SK-N-SH (cell line): ENCODE data around the gene ZNF576. TPM values are rescaled to one million over a fixed set of nuclear protein-coding genes. Genes with fewer than 3 reads are reported as not detected.

Experiments
- CTCF ChIA-PET: fragments of 300-600, 350-600 bp; formaldehyde crosslinking; extraction: SDS; loops from one replicate; lab custom pipeline; 2021; lab: Yijun Ruan, JAX
- POLR2A ChIA-PET: fragments of 350-600 bp; sonication (Branson Sonifier 250); formaldehyde crosslinking; extraction: SDS; loops from one replicate; lab custom pipeline; 2020; ENCODE audit warnings: antibody characterized with exemption, inconsistent platforms; lab: Yijun Ruan, JAX
- DNase-seq: peaks from one replicate; pipeline ENCODE4 v3.0.0; 2012
- H2AFZ ChIP-seq: fragments of 200-600 bp; sonication (generic); 2 replicates; pipeline ENCODE4 v1.8.1; 2016; ENCODE audit warnings: antibody characterized with exemption, mild to moderate bottlenecking, low read depth
- H3F3A ChIP-seq: fragments of 200-600 bp; sonication (generic); replicated peaks from 2 replicates; pipeline ENCODE3; 2016; ENCODE audit warnings: antibody characterized with exemption, mild to moderate bottlenecking; ENCODE audit not compliant: insufficient read depth
- H3K27ac ChIP-seq, 2 experiments: fragments of 200-500 bp in 1 of 2; fragments of 200-600 bp in 1 of 2; sonication (Bioruptor generic) in 1 of 2; sonication (generic), shearing (Covaris generic) in 1 of 2; 2 replicates each; pipeline versions ENCODE4 v1.5.1 to v1.6.1; 2014 to 2016; ENCODE audit warnings: low read depth in 2 of 2, inconsistent platforms in 1 of 2, low read length in 1 of 2, mild to moderate bottlenecking in 1 of 2, mixed read lengths in 1 of 2
- H3K27me3 ChIP-seq: fragments of 200-600 bp; sonication (generic), shearing (Covaris generic); 2 replicates; pipeline ENCODE4 v1.6.1; 2016; ENCODE audit warnings: mixed run types; ENCODE audit not compliant: insufficient read depth
- H3K36me3 ChIP-seq, 2 experiments: fragments of 200-500 bp in 1 of 2; fragments of 200-600 bp in 1 of 2; sonication (Bioruptor generic) in 1 of 2; sonication (generic) in 1 of 2; replicated peaks in 1 of 2; 2 replicates each; pipeline versions ENCODE3 to v1.5.1; 2014 to 2016; ENCODE audit warnings: low read length in 1 of 2, mild to moderate bottlenecking in 1 of 2; ENCODE audit not compliant: insufficient read depth in 2 of 2, control insufficient read depth in 1 of 2
- H3K4me1 ChIP-seq, 2 experiments: fragments of 200-500 bp in 1 of 2; fragments of 200-600 bp in 1 of 2; sonication (Bioruptor generic) in 1 of 2; sonication (generic), shearing (Covaris generic) in 1 of 2; 2 replicates each; pipeline versions ENCODE4 v1.5.1 to v1.6.1; 2014 to 2016; ENCODE audit warnings: low read depth in 1 of 2, low read length in 1 of 2, mixed run types in 1 of 2; ENCODE audit not compliant: insufficient read depth in 2 of 2, control insufficient read depth in 1 of 2
- H3K4me2 ChIP-seq: fragments of 200-600 bp; sonication (generic), shearing (Covaris generic); 2 replicates; pipeline ENCODE4 v1.6.1; 2017; ENCODE audit warnings: mixed run types
- H3K4me3 ChIP-seq, 2 experiments: fragments of 200-500 bp in 1 of 2; fragments of 200-600 bp in 1 of 2; sonication (Bioruptor generic) in 1 of 2; sonication (generic), shearing (Covaris generic) in 1 of 2; 2 replicates each; pipeline versions ENCODE4 v1.5.1 to v1.8.1; 2014 to 2016; ENCODE audit warnings: low read depth in 2 of 2, inconsistent platforms in 1 of 2, low read length in 1 of 2, mild to moderate bottlenecking in 1 of 2, mixed read lengths in 1 of 2, moderate library complexity in 1 of 2
- H3K79me2 ChIP-seq: fragments of 200-600 bp; sonication (generic); 2 replicates; pipeline ENCODE4 v1.8.1; 2017; ENCODE audit warnings: mild to moderate bottlenecking; ENCODE audit not compliant: insufficient read depth
- H3K9ac ChIP-seq: fragments of 200-600 bp; sonication (generic); 2 replicates; pipeline ENCODE4 v1.6.1; 2017; ENCODE audit warnings: mixed run types
- H3K9me2 ChIP-seq: fragments of 200-600 bp; sonication (generic); 2 replicates; pipeline ENCODE4 v1.6.1; 2017; ENCODE audit warnings: mixed run types
- H3K9me3 ChIP-seq: fragments of 200-600 bp; sonication (generic); 2 replicates; pipeline ENCODE4 v1.6.1; 2017; ENCODE audit warnings: mixed run types, mild to moderate bottlenecking, moderate library complexity
- H4K20me1 ChIP-seq: fragments of 200-600 bp; sonication (generic); 2 replicates; pipeline ENCODE4 v1.6.1; 2017; ENCODE audit warnings: mild to moderate bottlenecking, mixed run types; ENCODE audit not compliant: insufficient read depth
- CHD2 ChIP-seq: fragments of 150-350 bp; IDR thresholded peaks from 2 replicates; pipeline ENCODE4 v1.6.1; 2018; ENCODE audit warnings: low read length; ENCODE audit not compliant: partially characterized antibody
- ELF1 ChIP-seq: IDR thresholded peaks from 2 replicates; pipeline ENCODE4 v1.4.0; 2012
- EZH2phosphoT487 ChIP-seq: fragments of 200-600 bp; sonication (generic); IDR thresholded peaks from 2 replicates; pipeline ENCODE4 v1.6.1; 2017; ENCODE audit warnings: low read depth, mixed run types, mild to moderate bottlenecking, antibody characterized with exemption, moderate library complexity, borderline replicate concordance
- FOSL2 ChIP-seq: IDR thresholded peaks from 2 replicates; pipeline ENCODE4 v1.4.0; 2012; ENCODE audit warnings: low read depth, mild to moderate bottlenecking, moderate library complexity, borderline replicate concordance
- FOXM1 ChIP-seq: IDR thresholded peaks from 2 replicates; pipeline ENCODE4 v1.4.0; 2012; ENCODE audit warnings: low read depth, mild to moderate bottlenecking
- GABPA ChIP-seq: IDR thresholded peaks from 2 replicates; pipeline ENCODE4 v1.4.0; 2012; ENCODE audit warnings: low read depth, mild to moderate bottlenecking
- IRF3 ChIP-seq: fragments of 150-350 bp; IDR thresholded peaks from 2 replicates; pipeline ENCODE4 v1.6.1; 2016; ENCODE audit warnings: mild to moderate bottlenecking, low read depth, low read length
- MXI1 ChIP-seq: IDR thresholded peaks from 2 replicates; pipeline ENCODE4 v1.6.1; 2012; ENCODE audit warnings: mild to moderate bottlenecking, low read depth, low read length, improper control_type of control experiment
- NFIC ChIP-seq: IDR thresholded peaks from 2 replicates; pipeline ENCODE4 v1.4.0; 2012; ENCODE audit warnings: borderline replicate concordance
- RAD21 ChIP-seq: IDR thresholded peaks from 2 replicates; pipeline ENCODE4 v1.6.1; 2012; ENCODE audit warnings: mild to moderate bottlenecking, low read length
- REST ChIP-seq: IDR thresholded peaks from 2 replicates; pipeline ENCODE4 v1.6.1; 2012; ENCODE audit warnings: mild to moderate bottlenecking, low read depth, low read length, moderate library complexity
- RFX5 ChIP-seq: IDR thresholded peaks from 2 replicates; pipeline ENCODE4 v1.6.1; 2012; ENCODE audit warnings: mild to moderate bottlenecking, improper control_type of control experiment, low read length
- RXRA ChIP-seq: IDR thresholded peaks from 2 replicates; pipeline ENCODE4 v1.4.0; 2012; ENCODE audit warnings: low read depth, mild to moderate bottlenecking, borderline replicate concordance
- SIN3A ChIP-seq: IDR thresholded peaks from 2 replicates; pipeline ENCODE4 v1.6.1; 2012; ENCODE audit warnings: low read depth, mild to moderate bottlenecking, low read length, moderate library complexity, borderline replicate concordance
- SMC3 ChIP-seq: IDR thresholded peaks from 2 replicates; pipeline ENCODE4 v1.6.1; 2012; ENCODE audit warnings: low read depth, low read length, improper control_type of control experiment
- TEAD4 ChIP-seq: IDR thresholded peaks from 2 replicates; pipeline ENCODE4 v1.4.0; 2012; ENCODE audit warnings: mild to moderate bottlenecking, borderline replicate concordance; ENCODE audit not compliant: insufficient read depth
- YY1 ChIP-seq: IDR thresholded peaks from 2 replicates; pipeline ENCODE4 v1.4.0; 2012; ENCODE audit warnings: low read depth, mild to moderate bottlenecking
- WGBS: methylation state at CpG from one replicate; pipeline ENCODE4 v1.1.6; 2017; ENCODE audit warnings: low lambda C conversion rate; 5-methylcytosine and 5-hydroxymethylcytosine counted together
- polyA plus RNA-seq, 3 experiments: library from polyadenylated mRNA; depleted of rRNA; stranded (reverse); fragments of >200 nt; gene quantifications; 2 replicates each; pipeline ENCODE4 v1.2.3, GENCODE V29; 2012

ZNF576 gene
- polyA plus RNA-seq, 1 of the 3 experiments (the other 2 are of a cell fraction): 12.8 TPM

GRCh38 chr19:43633520-43633919 is 37.1 kb downstream of the ZNF576 start (continued):
- TF ChIP-seq FOXM1 (no peak), IRF3 (no peak), REST (no peak)
- TF ChIP-seq, all 33 proteins: peak for 0

GRCh38 chr19:43634068-43634467 is 37.7 kb downstream of the ZNF576 start:
- H3K27ac ChIP-seq: no peak overlapping the region
- no peak for TF ChIP-seq EZH2phosphoT487
- TF ChIP-seq FOSL2: no peak
- no peak for TF ChIP-seq SIN3A
- no peak for TF ChIP-seq FOXM1
- no peak for TF ChIP-seq RXRA
- TF ChIP-seq TEAD4: no peak
- TF ChIP-seq ELF1: no peak
- TF ChIP-seq RFX5: no peak
- no peak for TF ChIP-seq YY1
- no peak for TF ChIP-seq CHD2
- TF ChIP-seq GABPA: no peak
- TF ChIP-seq MXI1: no peak
- no peak for TF ChIP-seq NFIC
- no peak for TF ChIP-seq SMC3
- no peak for TF ChIP-seq RAD21
- H3K36me3 ChIP-seq: no peaks in the 10 kb centered on the region
- WGBS: 88% methylated on average over 5 of the region's 5 CpGs
- H3K9me3 ChIP-seq: no peaks in the 10 kb centered on the region
- no peak overlapping the region for H3K9ac ChIP-seq
- H3K27me3 ChIP-seq: no peaks in the 10 kb centered on the region; the same call in 1 of the 2 replicates
- H3K4me2 ChIP-seq: no peak overlapping the region
- POLR2A ChIA-PET: no interaction called here
- H3K79me2 ChIP-seq: no peaks in the 10 kb centered on the region
- H2AFZ ChIP-seq: no peak overlapping the region
- no peaks in the 10 kb centered on the region for H3K9me2 ChIP-seq
- CTCF ChIA-PET: no interaction called here
- DNase-seq: no peak
- H3K4me1 ChIP-seq: peaks cover 0 to 8% of the 10 kb centered on the region in 2 experiments; a peak in 1 of 4 replicates
- H3K4me3 ChIP-seq: no peak overlapping the region
- no peaks in the 10 kb centered on the region for H4K20me1 ChIP-seq
- H3F3A ChIP-seq: peaks cover 4% of the 10 kb centered on the region
